ENCODE measurements around the gene MAPK1IP1L.

DNA sequence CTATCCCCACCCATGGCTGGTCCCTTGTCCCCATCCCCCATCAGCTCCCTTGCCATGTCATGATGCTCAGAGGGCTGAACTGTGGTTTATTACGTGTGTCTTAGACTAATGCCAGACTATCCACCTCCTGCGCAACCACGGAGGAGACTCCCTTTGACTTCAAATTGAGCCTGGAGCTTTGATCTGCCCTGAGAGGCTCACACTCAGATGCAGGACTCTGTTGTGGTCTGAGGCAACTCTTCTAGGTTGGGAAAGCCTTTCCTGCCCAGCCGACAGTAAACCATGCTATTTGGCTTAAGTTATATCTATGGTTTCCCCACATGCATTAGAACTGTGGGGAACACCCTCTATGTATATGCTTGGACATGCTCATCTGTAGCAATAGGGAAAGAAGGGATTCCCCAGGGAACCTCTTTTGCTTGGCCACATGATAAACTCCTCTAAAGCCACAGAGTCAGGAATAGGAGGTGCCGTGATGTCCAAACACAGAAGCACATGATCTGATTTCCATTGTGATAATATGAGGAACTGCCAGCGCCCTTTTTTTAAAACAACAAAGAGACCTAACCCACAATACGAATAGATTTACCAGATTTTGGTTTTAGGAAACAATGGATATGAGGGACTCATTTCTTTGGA, 66.5 kb downstream of the MAPK1IP1L start:
- TF ChIP-seq, protein P1, sequence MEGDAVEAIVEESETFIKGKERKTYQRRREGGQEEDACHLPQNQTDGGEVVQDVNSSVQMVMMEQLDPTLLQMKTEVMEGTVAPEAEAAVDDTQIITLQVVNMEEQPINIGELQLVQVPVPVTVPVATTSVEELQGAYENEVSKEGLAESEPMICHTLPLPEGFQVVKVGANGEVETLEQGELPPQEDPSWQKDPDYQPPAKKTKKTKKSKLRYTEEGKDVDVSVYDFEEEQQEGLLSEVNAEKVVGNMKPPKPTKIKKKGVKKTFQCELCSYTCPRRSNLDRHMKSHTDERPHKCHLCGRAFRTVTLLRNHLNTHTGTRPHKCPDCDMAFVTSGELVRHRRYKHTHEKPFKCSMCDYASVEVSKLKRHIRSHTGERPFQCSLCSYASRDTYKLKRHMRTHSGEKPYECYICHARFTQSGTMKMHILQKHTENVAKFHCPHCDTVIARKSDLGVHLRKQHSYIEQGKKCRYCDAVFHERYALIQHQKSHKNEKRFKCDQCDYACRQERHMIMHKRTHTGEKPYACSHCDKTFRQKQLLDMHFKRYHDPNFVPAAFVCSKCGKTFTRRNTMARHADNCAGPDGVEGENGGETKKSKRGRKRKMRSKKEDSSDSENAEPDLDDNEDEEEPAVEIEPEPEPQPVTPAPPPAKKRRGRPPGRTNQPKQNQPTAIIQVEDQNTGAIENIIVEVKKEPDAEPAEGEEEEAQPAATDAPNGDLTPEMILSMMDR (IDR thresholded peaks at IDR 0.05) = no peak
- no peak for TF ChIP-seq POLR2A (IDR thresholded peaks at IDR 0.05)
